HG03378 (cell line): ENCODE measurements around the gene WDR70.
"Not testable (repeated sequence)": the region's sequence is repeated elsewhere in the genome, so short reads cannot be mapped to it uniquely, and the experiment has no call there.

Experiments
- ATAC-seq: cut with Tn5 transposase; IDR thresholded peaks from one replicate; pipeline ENCODE4 v1.9.1; 2021; ENCODE audit warnings: mild to moderate bottlenecking, moderate library complexity; ENCODE audit not compliant: unreplicated experiment

WDR70 gene

GRCh38 chr5:37568018-37568753 is 189.1 kb downstream of the WDR70 start:
- ATAC-seq = no peak

- no peak for ATAC-seq
These were observed 189.8 kb downstream of the WDR70 start for GRCh38 chr5:37568893-37569292.

- ATAC-seq = no peak
These were observed 190.3 kb downstream of the WDR70 start for GRCh38 chr5:37569466-37569865.

GRCh38 chr5:37570597-37570996 is 191.5 kb downstream of the WDR70 start:
- no peak for ATAC-seq

GRCh38 chr5:37571985-37572384 is 192.9 kb downstream of the WDR70 start:
- no peak for ATAC-seq

GRCh38 chr5:37575541-37576489 is 196.7 kb downstream of the WDR70 start:
- no peak for ATAC-seq

- ATAC-seq = no peak
These were observed 197.4 kb downstream of the WDR70 start for GRCh38 chr5:37576552-37576951.

GRCh38 chr5:37578176-37578575 is 199.1 kb downstream of the WDR70 start:
- ATAC-seq = no peak

GRCh38 chr5:37580106-37580505 is 201.0 kb downstream of the WDR70 start:
- ATAC-seq = no peak

- ATAC-seq = no peak
These were observed 203.1 kb downstream of the WDR70 start for GRCh38 chr5:37582202-37582601.

- ATAC-seq = not testable (repeated sequence)
These were observed 214.2 kb downstream of the WDR70 start for GRCh38 chr5:37593292-37593691.

GRCh38 chr5:37594864-37595263 is 215.7 kb downstream of the WDR70 start:
- ATAC-seq = not testable (repeated sequence)

- ATAC-seq = no peak
These were observed 219.6 kb downstream of the WDR70 start for GRCh38 chr5:37598733-37599132.

GRCh38 chr5:37601163-37601562 is 222.0 kb downstream of the WDR70 start:
- no peak for ATAC-seq

GRCh38 chr5:37603072-37603471 is 224.0 kb downstream of the WDR70 start:
- no peak for ATAC-seq

- ATAC-seq = no peak
These were observed 225.2 kb downstream of the WDR70 start for GRCh38 chr5:37604290-37604689.

- no peak for ATAC-seq
These were observed 227.0 kb downstream of the WDR70 start for GRCh38 chr5:37606148-37606547.

GRCh38 chr5:37606632-37607248 is 227.6 kb downstream of the WDR70 start:
- ATAC-seq = no peak

- no peak for ATAC-seq
These were observed 236.1 kb downstream of the WDR70 start for GRCh38 chr5:37615184-37615583.

GRCh38 chr5:37619353-37619752 is 240.2 kb downstream of the WDR70 start:
- ATAC-seq = no peak

GRCh38 chr5:37622354-37622753 is 243.2 kb downstream of the WDR70 start:
- not testable (repeated sequence) for ATAC-seq
